Hepatocyte (in vitro differentiated cells): ENCODE measurements around the gene OSBPL5.

Source experiments
- EZH2 ChIP-seq: fragments of 200-600 bp; sonication (generic); IDR thresholded peaks from 2 replicates; pipeline ENCODE4 v1.6.1; 2016; ENCODE audit warnings: antibody characterized with exemption, mild to moderate bottlenecking, borderline replicate concordance
- EZH2phosphoT487 ChIP-seq: fragments of 200-600 bp; sonication (generic); IDR thresholded peaks from one replicate; pipeline ENCODE4 v1.6.1; 2018; ENCODE audit warnings: antibody characterized with exemption, mild to moderate bottlenecking, low read depth, moderate library complexity; ENCODE audit not compliant: unreplicated experiment, severe bottlenecking
- TF ChIP-seq, protein P1 (sequence below): fragments of 200-600 bp; sonication (generic); IDR thresholded peaks from 2 replicates; pipeline ENCODE4 v1.5.1; 2016; ENCODE audit warnings: antibody characterized with exemption, mild to moderate bottlenecking; ENCODE audit not compliant: poor library complexity

DNA sequence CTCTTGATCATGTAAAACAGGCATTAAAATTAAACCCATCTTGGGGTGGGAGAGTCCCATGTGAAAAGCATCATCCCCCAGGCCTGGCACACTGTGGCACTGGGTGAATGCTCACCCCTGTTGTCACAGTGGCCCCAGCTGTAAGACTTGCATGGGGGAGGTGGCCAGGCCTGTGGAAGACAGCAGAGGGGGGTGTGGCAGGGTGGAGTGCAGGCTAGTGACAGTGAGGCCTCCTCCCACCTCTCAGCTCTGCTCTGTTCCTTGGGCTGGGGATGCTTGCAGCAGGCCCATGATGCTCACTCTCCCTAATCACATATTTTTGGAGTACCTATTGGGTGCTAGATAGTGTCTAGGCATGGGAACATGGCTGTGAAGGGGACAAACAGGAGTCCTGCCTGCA is 10.1 kb upstream of the OSBPL5 start:
- TF ChIP-seq, protein P1, sequence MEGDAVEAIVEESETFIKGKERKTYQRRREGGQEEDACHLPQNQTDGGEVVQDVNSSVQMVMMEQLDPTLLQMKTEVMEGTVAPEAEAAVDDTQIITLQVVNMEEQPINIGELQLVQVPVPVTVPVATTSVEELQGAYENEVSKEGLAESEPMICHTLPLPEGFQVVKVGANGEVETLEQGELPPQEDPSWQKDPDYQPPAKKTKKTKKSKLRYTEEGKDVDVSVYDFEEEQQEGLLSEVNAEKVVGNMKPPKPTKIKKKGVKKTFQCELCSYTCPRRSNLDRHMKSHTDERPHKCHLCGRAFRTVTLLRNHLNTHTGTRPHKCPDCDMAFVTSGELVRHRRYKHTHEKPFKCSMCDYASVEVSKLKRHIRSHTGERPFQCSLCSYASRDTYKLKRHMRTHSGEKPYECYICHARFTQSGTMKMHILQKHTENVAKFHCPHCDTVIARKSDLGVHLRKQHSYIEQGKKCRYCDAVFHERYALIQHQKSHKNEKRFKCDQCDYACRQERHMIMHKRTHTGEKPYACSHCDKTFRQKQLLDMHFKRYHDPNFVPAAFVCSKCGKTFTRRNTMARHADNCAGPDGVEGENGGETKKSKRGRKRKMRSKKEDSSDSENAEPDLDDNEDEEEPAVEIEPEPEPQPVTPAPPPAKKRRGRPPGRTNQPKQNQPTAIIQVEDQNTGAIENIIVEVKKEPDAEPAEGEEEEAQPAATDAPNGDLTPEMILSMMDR = no peak
- TF ChIP-seq EZH2 = no peak
- TF ChIP-seq EZH2phosphoT487 = no peak
